SK-N-SH (cell line): ENCODE measurements around the gene GRM1. TPM values are rescaled to one million over a fixed set of nuclear protein-coding genes. Genes with fewer than 3 reads are reported as not detected.

ENCODE experiments used
- CTCF ChIA-PET: fragments of 300-600, 350-600 bp; formaldehyde crosslinking; extraction: SDS; loops from one replicate; lab custom pipeline; 2021; lab: Yijun Ruan, JAX
- POLR2A ChIA-PET: fragments of 350-600 bp; sonication (Branson Sonifier 250); formaldehyde crosslinking; extraction: SDS; loops from one replicate; lab custom pipeline; 2020; ENCODE audit warnings: antibody characterized with exemption, inconsistent platforms; lab: Yijun Ruan, JAX
- DNase-seq: peaks from one replicate; pipeline ENCODE4 v3.0.0; 2012
- H2AFZ ChIP-seq: fragments of 200-600 bp; sonication (generic); 2 replicates; pipeline ENCODE4 v1.8.1; 2016; ENCODE audit warnings: antibody characterized with exemption, mild to moderate bottlenecking, low read depth
- H3F3A ChIP-seq: fragments of 200-600 bp; sonication (generic); replicated peaks from 2 replicates; pipeline ENCODE3; 2016; ENCODE audit warnings: antibody characterized with exemption, mild to moderate bottlenecking; ENCODE audit not compliant: insufficient read depth
- H3K27ac ChIP-seq, 2 experiments: fragments of 200-500 bp in 1 of 2; fragments of 200-600 bp in 1 of 2; sonication (Bioruptor generic) in 1 of 2; sonication (generic), shearing (Covaris generic) in 1 of 2; 2 replicates each; pipeline versions ENCODE4 v1.5.1 to v1.6.1; 2014 to 2016; ENCODE audit warnings: low read depth in 2 of 2, inconsistent platforms in 1 of 2, low read length in 1 of 2, mild to moderate bottlenecking in 1 of 2, mixed read lengths in 1 of 2
- H3K27me3 ChIP-seq: fragments of 200-600 bp; sonication (generic), shearing (Covaris generic); 2 replicates; pipeline ENCODE4 v1.6.1; 2016; ENCODE audit warnings: mixed run types; ENCODE audit not compliant: insufficient read depth
- H3K36me3 ChIP-seq, 2 experiments: fragments of 200-500 bp in 1 of 2; fragments of 200-600 bp in 1 of 2; sonication (Bioruptor generic) in 1 of 2; sonication (generic) in 1 of 2; replicated peaks in 1 of 2; 2 replicates each; pipeline versions ENCODE3 to v1.5.1; 2014 to 2016; ENCODE audit warnings: low read length in 1 of 2, mild to moderate bottlenecking in 1 of 2; ENCODE audit not compliant: insufficient read depth in 2 of 2, control insufficient read depth in 1 of 2
- H3K4me1 ChIP-seq, 2 experiments: fragments of 200-500 bp in 1 of 2; fragments of 200-600 bp in 1 of 2; sonication (Bioruptor generic) in 1 of 2; sonication (generic), shearing (Covaris generic) in 1 of 2; 2 replicates each; pipeline versions ENCODE4 v1.5.1 to v1.6.1; 2014 to 2016; ENCODE audit warnings: low read depth in 1 of 2, low read length in 1 of 2, mixed run types in 1 of 2; ENCODE audit not compliant: insufficient read depth in 2 of 2, control insufficient read depth in 1 of 2
- H3K4me2 ChIP-seq: fragments of 200-600 bp; sonication (generic), shearing (Covaris generic); 2 replicates; pipeline ENCODE4 v1.6.1; 2017; ENCODE audit warnings: mixed run types
- H3K4me3 ChIP-seq, 2 experiments: fragments of 200-500 bp in 1 of 2; fragments of 200-600 bp in 1 of 2; sonication (Bioruptor generic) in 1 of 2; sonication (generic), shearing (Covaris generic) in 1 of 2; 2 replicates each; pipeline versions ENCODE4 v1.5.1 to v1.8.1; 2014 to 2016; ENCODE audit warnings: low read depth in 2 of 2, inconsistent platforms in 1 of 2, low read length in 1 of 2, mild to moderate bottlenecking in 1 of 2, mixed read lengths in 1 of 2, moderate library complexity in 1 of 2
- H3K79me2 ChIP-seq: fragments of 200-600 bp; sonication (generic); 2 replicates; pipeline ENCODE4 v1.8.1; 2017; ENCODE audit warnings: mild to moderate bottlenecking; ENCODE audit not compliant: insufficient read depth
- H3K9ac ChIP-seq: fragments of 200-600 bp; sonication (generic); 2 replicates; pipeline ENCODE4 v1.6.1; 2017; ENCODE audit warnings: mixed run types
- H3K9me2 ChIP-seq: fragments of 200-600 bp; sonication (generic); 2 replicates; pipeline ENCODE4 v1.6.1; 2017; ENCODE audit warnings: mixed run types
- H3K9me3 ChIP-seq: fragments of 200-600 bp; sonication (generic); 2 replicates; pipeline ENCODE4 v1.6.1; 2017; ENCODE audit warnings: mixed run types, mild to moderate bottlenecking, moderate library complexity
- H4K20me1 ChIP-seq: fragments of 200-600 bp; sonication (generic); 2 replicates; pipeline ENCODE4 v1.6.1; 2017; ENCODE audit warnings: mild to moderate bottlenecking, mixed run types; ENCODE audit not compliant: insufficient read depth
- CTCF ChIP-seq: fragments of 200-600 bp; sonication (generic); IDR thresholded peaks from 2 replicates; pipeline ENCODE4 v1.6.1; 2017; ENCODE audit warnings: antibody characterized with exemption, mild to moderate bottlenecking, moderate library complexity
- EZH2phosphoT487 ChIP-seq: fragments of 200-600 bp; sonication (generic); IDR thresholded peaks from 2 replicates; pipeline ENCODE4 v1.6.1; 2017; ENCODE audit warnings: low read depth, mixed run types, mild to moderate bottlenecking, antibody characterized with exemption, moderate library complexity, borderline replicate concordance
- FOXM1 ChIP-seq: IDR thresholded peaks from 2 replicates; pipeline ENCODE4 v1.4.0; 2012; ENCODE audit warnings: low read depth, mild to moderate bottlenecking
- GATA2 ChIP-seq: sonication (generic); formaldehyde crosslinking; IDR thresholded peaks from 2 replicates; pipeline ENCODE4 v1.5.0; 2020; ENCODE audit warnings: mild to moderate bottlenecking, missing genetic modification reagents
- IRF3 ChIP-seq: fragments of 150-350 bp; IDR thresholded peaks from 2 replicates; pipeline ENCODE4 v1.6.1; 2016; ENCODE audit warnings: mild to moderate bottlenecking, low read depth, low read length
- NFIC ChIP-seq: IDR thresholded peaks from 2 replicates; pipeline ENCODE4 v1.4.0; 2012; ENCODE audit warnings: borderline replicate concordance
- NRF1 ChIP-seq: IDR thresholded peaks from 2 replicates; pipeline ENCODE4 v1.6.1; 2012; ENCODE audit warnings: low read depth, mild to moderate bottlenecking, low read length
- PBX3 ChIP-seq: IDR thresholded peaks from 2 replicates; pipeline ENCODE4; 2012
- RAD21 ChIP-seq: IDR thresholded peaks from 2 replicates; pipeline ENCODE4 v1.6.1; 2012; ENCODE audit warnings: mild to moderate bottlenecking, low read length
- RCOR1 ChIP-seq: fragments of 150-350 bp; IDR thresholded peaks from 2 replicates; pipeline ENCODE4 v1.6.1; 2017; ENCODE audit warnings: antibody characterized with exemption, low read length
- REST ChIP-seq: IDR thresholded peaks from 2 replicates; pipeline ENCODE4 v1.6.1; 2012; ENCODE audit warnings: mild to moderate bottlenecking, low read depth, low read length, moderate library complexity
- RFX5 ChIP-seq: IDR thresholded peaks from 2 replicates; pipeline ENCODE4 v1.6.1; 2012; ENCODE audit warnings: mild to moderate bottlenecking, improper control_type of control experiment, low read length
- SMC3 ChIP-seq: IDR thresholded peaks from 2 replicates; pipeline ENCODE4 v1.6.1; 2012; ENCODE audit warnings: low read depth, low read length, improper control_type of control experiment
- TEAD4 ChIP-seq: IDR thresholded peaks from 2 replicates; pipeline ENCODE4 v1.4.0; 2012; ENCODE audit warnings: mild to moderate bottlenecking, borderline replicate concordance; ENCODE audit not compliant: insufficient read depth
- USF1 ChIP-seq: IDR thresholded peaks from 2 replicates; pipeline ENCODE4 v1.4.0; 2012; ENCODE audit warnings: low read depth, borderline replicate concordance
- YY1 ChIP-seq: IDR thresholded peaks from 2 replicates; pipeline ENCODE4 v1.4.0; 2012; ENCODE audit warnings: low read depth, mild to moderate bottlenecking
- WGBS: methylation state at CpG from one replicate; pipeline ENCODE4 v1.1.6; 2017; ENCODE audit warnings: low lambda C conversion rate; 5-methylcytosine and 5-hydroxymethylcytosine counted together
- polyA plus RNA-seq, 3 experiments: library from polyadenylated mRNA; depleted of rRNA; stranded (reverse); fragments of >200 nt; gene quantifications; 2 replicates each; pipeline ENCODE4 v1.2.3, GENCODE V29; 2012

Gene GRM1
- polyA plus RNA-seq, 1 of the 3 experiments (the other 2 are of a cell fraction), result 0.05 TPM

- Histone ChIP-seq H3K4me2 (no peak overlapping the region), H3K9me2 (no peaks in the 10 kb centered on the region), H3K36me3 (no peaks in the 10 kb centered on the region), H3K4me1 (no peaks in the 10 kb centered on the region), H4K20me1 (no peaks in the 10 kb centered on the region), H3K27me3 (no peaks in the 10 kb centered on the region), H3K9me3 (no peaks in the 10 kb centered on the region), H3F3A (no peaks in the 10 kb centered on the region), H3K4me3 (no peak overlapping the region), H3K27ac (no peak overlapping the region), H3K9ac (no peak overlapping the region), H2AFZ (no peak overlapping the region), H3K79me2 (no peaks in the 10 kb centered on the region)
- WGBS, result 78% methylated on average over 4 of the region's 4 CpGs
- TF ChIP-seq REST, result no peak
- no peak for TF ChIP-seq EZH2phosphoT487
- TF ChIP-seq RFX5, result no peak
- no peak for TF ChIP-seq RCOR1
- TF ChIP-seq SMC3, result no peak
- TF ChIP-seq FOXM1, result no peak
- TF ChIP-seq RAD21, result no peak
- no peak for TF ChIP-seq NRF1
- no peak for TF ChIP-seq TEAD4
- TF ChIP-seq CTCF, result no peak
- no peak for DNase-seq
- CTCF ChIA-PET, result interaction anchor here (1.1 kb wide), 1 partner anchor 9 kb away, joined by 3 read pairs; no protein-coding TSS in a partner anchor
- POLR2A ChIA-PET, result no interaction called here
These were observed 360.9 kb downstream of the GRM1 start for GRCh38 chr6:146389740-146390139.

- Histone ChIP-seq H3K9ac (no peak overlapping the region), H3K4me3 (no peak overlapping the region), H3K9me3 (no peaks in the 10 kb centered on the region), H3F3A (no peaks in the 10 kb centered on the region), H3K4me2 (no peak overlapping the region), H3K4me1 (no peaks in the 10 kb centered on the region), H3K79me2 (no peaks in the 10 kb centered on the region), H4K20me1 (no peaks in the 10 kb centered on the region)
- DNase-seq, result no peak
- 70% methylated on average over 1 of the region's 1 CpG for WGBS
- POLR2A ChIA-PET, result no interaction called here
- CTCF ChIA-PET, result no interaction called here
- TF ChIP-seq PBX3 (no peak), GATA2 (CRISPR knock-in tag) (no peak), YY1 (no peak), IRF3 (no peak), RFX5 (no peak), USF1 (no peak), NFIC (no peak)
- TF ChIP-seq, all 33 proteins: peak for 0
- no peaks in the 10 kb centered on the region for H3K36me3 ChIP-seq
- H3K27ac ChIP-seq, result no peak overlapping the region
- no peaks in the 10 kb centered on the region for H3K27me3 ChIP-seq
- H2AFZ ChIP-seq, result no peak overlapping the region
- no peaks in the 10 kb centered on the region for H3K9me2 ChIP-seq
These were observed 368.8 kb downstream of the GRM1 start for GRCh38 chr6:146397638-146398037.
